Measurements from ENCODE around the gene CEP128. TPM values are rescaled to one million over a fixed set of nuclear protein-coding genes. Genes with fewer than 3 reads are reported as not detected.

The CEP128 gene
- total RNA-seq, 1 donor, result 12.2 TPM

DNA sequence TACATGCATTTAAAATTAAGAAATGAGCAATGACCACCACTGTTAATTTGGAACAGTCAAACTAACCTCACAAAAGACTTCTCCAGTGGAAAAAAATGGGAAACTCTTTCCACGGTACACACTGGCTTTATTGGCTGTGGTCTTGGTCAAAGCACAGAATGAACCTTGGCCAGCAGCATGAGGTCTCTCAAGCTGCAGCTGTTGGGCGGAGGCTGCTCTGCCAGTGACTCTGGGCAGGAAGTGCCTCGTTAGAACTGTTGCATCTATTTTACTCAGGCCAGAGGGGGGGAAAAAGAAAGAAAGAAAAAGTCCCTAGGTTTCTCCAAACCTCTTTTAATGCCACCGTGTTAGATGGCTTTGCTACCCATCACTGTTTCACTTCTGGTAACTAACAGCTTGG is 450.4 kb downstream of the CEP128 start:
- peak; percentile 77 for DNase-seq (ENCODE audit: low read depth)
- no peak overlapping the region for H3K4me3 ChIP-seq (ENCODE audit: low read depth, low read length)
- TF ChIP-seq, protein P1, sequence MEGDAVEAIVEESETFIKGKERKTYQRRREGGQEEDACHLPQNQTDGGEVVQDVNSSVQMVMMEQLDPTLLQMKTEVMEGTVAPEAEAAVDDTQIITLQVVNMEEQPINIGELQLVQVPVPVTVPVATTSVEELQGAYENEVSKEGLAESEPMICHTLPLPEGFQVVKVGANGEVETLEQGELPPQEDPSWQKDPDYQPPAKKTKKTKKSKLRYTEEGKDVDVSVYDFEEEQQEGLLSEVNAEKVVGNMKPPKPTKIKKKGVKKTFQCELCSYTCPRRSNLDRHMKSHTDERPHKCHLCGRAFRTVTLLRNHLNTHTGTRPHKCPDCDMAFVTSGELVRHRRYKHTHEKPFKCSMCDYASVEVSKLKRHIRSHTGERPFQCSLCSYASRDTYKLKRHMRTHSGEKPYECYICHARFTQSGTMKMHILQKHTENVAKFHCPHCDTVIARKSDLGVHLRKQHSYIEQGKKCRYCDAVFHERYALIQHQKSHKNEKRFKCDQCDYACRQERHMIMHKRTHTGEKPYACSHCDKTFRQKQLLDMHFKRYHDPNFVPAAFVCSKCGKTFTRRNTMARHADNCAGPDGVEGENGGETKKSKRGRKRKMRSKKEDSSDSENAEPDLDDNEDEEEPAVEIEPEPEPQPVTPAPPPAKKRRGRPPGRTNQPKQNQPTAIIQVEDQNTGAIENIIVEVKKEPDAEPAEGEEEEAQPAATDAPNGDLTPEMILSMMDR (IDR thresholded peaks at IDR 0.05; ENCODE audit: insufficient read depth, low read length), result no peak

DNA sequence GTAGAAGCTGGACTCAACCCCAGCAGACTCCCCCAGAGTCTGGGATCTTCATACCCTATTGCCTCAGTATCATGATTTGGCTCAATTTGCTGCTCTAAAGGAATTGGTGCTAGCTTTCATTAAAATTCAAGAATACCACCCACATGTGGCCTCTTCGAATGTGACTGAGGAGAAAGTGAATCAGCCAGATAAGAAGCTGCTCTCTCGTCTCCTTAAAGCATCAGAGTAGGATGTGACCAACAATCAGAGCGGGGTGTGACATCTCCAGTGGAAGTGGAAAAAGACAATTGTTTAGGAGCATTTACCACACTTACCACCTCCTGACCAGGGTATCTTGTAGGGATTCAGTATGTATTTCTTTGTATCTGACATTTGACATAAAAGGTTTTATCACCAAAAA is 452.0 kb downstream of the CEP128 start:
- no peak for DNase-seq (ENCODE audit: low read depth)
- TF ChIP-seq, protein P1 (IDR thresholded peaks at IDR 0.05; ENCODE audit: insufficient read depth, low read length), result no peak
- no peak overlapping the region for H3K4me3 ChIP-seq (ENCODE audit: low read depth, low read length)

DNA sequence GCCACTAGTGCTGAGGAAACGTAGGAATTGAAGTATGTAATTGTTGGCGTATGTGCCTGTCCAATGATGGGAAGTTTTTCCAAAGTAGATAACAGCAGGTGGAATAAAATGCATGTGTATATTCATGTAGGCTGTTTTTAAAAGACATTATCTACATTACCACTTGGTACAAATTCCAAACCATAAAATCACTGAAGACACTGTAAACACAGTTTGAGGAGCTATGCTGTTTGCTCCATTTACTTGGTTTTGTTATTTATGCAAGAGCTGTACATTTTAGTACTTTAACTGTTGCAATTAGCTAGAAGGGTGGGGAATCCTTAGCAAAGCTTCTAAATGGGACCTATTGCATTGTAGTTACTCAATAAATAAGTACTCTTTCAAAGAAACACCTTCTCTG is 455.8 kb downstream of the CEP128 start:
- H3K4me3 ChIP-seq (ENCODE audit: low read depth, low read length), result no peak overlapping the region
- no peak for DNase-seq (ENCODE audit: low read depth)
- TF ChIP-seq, protein P1 (IDR thresholded peaks at IDR 0.05; ENCODE audit: insufficient read depth, low read length), result no peak

DNA sequence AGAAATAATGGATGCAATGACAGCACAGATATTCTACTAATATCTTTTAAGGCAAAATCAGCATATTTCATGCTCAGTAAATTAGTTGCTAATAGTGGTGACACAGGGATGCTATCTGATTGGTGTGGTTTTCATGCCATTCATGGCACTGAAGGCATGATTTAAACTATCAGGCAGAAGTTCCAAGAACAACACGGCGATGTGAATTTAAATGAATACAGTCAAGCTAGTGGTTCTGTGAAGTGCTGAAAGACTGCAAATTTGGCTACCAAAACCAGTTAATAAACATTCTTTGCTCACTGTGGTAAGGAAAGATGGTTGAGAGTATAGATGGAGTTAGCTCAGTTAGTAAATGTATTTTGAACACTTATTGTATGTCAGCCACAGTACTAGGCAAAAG is 458.2 kb downstream of the CEP128 start:
- no peak for DNase-seq (ENCODE audit: low read depth)
- no peak overlapping the region for H3K4me3 ChIP-seq (ENCODE audit: low read depth, low read length)
- TF ChIP-seq, protein P1 (IDR thresholded peaks at IDR 0.05; ENCODE audit: insufficient read depth, low read length), result no peak

DNA sequence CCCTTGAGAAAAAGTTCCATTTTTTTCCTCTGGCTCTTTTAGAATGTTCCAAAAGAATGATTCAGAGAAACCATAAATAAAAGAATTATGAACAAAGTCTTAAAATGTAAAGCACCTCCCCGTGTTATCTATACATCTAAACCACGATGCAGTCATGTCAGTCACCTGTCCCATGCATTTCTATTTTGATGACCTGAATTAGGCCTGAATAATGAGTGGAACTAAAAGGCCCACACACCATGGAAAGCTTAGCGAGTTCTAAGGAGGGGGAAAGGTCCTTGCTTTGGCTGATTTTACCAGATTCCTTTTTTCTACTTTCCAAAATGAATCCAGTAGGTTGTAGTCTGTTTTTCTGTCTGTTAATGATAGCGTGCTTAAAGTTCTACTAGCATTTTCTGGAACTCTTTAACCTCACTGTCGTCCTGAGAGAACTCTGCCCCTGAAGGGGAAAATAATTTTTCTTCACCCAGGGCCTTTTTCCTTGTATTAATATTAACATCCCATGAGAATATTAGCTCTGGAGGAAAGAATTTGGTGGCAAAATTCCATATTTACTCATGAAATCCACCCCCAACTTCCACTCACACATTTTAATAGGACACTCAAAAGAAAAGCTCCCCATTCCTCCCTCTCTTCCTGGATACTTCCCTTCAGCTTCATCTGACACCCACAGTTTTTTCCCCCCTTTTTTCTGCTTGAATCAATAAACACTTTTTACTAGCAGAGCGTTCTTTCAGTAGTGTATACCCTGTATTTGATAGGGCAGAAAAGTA is 464.0 kb downstream of the CEP128 start:
- TF ChIP-seq, protein P1 (IDR thresholded peaks at IDR 0.05; ENCODE audit: insufficient read depth, low read length), result no peak
- DNase-seq (ENCODE audit: low read depth), result peak; percentile 57

DNA sequence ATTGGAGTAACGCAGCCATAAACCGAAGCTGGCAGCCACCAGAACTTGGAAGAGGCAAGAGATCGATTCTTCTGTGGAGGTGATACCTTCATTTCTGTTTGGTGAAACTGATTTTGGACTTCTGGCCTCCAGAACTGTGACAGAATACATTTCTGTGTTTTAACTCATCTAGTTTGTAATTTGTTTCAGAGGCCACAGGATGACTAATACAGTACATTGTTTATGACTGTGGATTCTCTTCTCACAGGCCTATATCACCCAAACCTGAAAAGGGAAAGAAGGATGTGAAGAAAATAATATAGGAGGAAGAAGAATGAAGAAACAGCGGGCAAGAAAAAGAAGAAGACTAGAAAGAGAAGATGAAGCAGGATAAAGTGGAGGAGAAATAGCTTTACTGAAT is 466.5 kb downstream of the CEP128 start:
- no peak overlapping the region for H3K4me3 ChIP-seq (ENCODE audit: low read depth, low read length)
- TF ChIP-seq, protein P1 (IDR thresholded peaks at IDR 0.05; ENCODE audit: insufficient read depth, low read length), result no peak
- DNase-seq (ENCODE audit: low read depth), result peak; percentile 22

More for the DNA sequence above, 464.0 kb downstream of the CEP128 start:
- no peak overlapping the region for H3K4me3 ChIP-seq (ENCODE audit: low read depth, low read length)

Measured in fibroblast of the aortic adventitia (primary cell).